ENCODE data around the gene KDM4C.

DNA sequence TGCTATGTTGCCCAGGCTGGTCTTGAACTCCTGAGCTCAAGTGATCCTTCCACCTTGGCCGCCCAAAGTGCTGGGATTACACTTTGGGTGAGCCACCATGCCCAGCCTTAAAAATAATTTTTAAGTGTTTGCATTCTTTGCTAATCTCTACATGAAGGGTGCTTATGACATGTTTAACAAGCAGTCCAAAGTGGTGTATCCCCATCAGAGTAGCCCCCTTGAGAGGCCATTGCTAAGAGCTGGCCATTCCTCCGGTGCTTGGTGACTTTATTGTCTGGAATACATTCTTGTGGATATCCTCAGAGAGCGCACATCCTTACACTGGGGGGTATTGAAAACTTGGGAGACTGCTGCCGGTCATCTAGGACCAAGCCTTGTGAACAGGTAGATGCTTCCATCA is 395.4 kb downstream of the KDM4C start:
- TF ChIP-seq, protein P1, sequence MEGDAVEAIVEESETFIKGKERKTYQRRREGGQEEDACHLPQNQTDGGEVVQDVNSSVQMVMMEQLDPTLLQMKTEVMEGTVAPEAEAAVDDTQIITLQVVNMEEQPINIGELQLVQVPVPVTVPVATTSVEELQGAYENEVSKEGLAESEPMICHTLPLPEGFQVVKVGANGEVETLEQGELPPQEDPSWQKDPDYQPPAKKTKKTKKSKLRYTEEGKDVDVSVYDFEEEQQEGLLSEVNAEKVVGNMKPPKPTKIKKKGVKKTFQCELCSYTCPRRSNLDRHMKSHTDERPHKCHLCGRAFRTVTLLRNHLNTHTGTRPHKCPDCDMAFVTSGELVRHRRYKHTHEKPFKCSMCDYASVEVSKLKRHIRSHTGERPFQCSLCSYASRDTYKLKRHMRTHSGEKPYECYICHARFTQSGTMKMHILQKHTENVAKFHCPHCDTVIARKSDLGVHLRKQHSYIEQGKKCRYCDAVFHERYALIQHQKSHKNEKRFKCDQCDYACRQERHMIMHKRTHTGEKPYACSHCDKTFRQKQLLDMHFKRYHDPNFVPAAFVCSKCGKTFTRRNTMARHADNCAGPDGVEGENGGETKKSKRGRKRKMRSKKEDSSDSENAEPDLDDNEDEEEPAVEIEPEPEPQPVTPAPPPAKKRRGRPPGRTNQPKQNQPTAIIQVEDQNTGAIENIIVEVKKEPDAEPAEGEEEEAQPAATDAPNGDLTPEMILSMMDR (IDR thresholded peaks at IDR 0.05), result no peak
- TF ChIP-seq POLR2A (IDR thresholded peaks at IDR 0.05), result no peak

All from heart left ventricle (tissue), 13 donors.